Fibroblast of skin of back (primary cell): ENCODE measurements around the gene ENTHD1.
"Not testable (repeated sequence)": the region's sequence is repeated elsewhere in the genome, so short reads cannot be mapped to it uniquely, and the experiment has no call there.

Experiments
- DNase-seq: peaks from one replicate; pipeline ENCODE4 v3.0.0-alpha.2; 2013

Gene ENTHD1

DNA sequence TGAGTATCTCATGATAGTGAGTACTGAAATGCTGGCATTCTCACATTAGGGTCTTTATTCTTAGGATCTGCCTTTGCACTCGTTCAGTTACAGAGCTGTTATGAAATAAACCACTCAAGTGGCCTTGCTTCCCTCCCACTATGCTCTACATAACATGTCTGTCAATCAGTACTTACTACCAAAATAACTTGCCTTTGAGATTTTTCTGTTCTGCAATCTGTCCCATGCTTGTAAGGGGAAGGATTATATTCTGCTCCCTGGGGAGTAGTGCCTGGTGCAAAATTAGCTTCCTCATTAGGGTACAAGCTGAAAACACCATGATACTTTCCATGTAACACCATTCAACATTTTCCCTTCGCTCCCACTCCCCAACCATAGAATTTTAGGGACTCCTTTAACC, 5.4 kb upstream of the ENTHD1 start:
- no peak for DNase-seq

DNA sequence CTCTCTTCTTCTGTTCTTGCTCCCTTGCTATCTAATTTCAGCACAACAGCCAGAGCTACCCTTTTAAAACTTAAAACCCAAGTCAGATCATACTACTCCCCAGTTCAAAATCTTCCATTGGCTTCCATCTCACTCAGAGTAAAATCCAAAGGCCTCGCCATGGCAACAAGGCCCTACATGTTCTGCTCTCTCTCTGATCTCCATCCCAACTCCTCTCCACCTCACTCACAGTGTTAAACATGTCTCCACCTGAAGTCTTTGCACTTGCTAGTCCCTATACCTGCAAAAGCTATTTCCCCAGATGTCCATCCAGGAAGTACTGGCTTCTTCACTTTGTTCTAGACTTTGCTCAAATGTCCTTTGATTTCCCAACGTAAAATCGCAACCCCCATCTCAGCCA, 4.3 kb upstream of the ENTHD1 start:
- DNase-seq: no peak

DNA sequence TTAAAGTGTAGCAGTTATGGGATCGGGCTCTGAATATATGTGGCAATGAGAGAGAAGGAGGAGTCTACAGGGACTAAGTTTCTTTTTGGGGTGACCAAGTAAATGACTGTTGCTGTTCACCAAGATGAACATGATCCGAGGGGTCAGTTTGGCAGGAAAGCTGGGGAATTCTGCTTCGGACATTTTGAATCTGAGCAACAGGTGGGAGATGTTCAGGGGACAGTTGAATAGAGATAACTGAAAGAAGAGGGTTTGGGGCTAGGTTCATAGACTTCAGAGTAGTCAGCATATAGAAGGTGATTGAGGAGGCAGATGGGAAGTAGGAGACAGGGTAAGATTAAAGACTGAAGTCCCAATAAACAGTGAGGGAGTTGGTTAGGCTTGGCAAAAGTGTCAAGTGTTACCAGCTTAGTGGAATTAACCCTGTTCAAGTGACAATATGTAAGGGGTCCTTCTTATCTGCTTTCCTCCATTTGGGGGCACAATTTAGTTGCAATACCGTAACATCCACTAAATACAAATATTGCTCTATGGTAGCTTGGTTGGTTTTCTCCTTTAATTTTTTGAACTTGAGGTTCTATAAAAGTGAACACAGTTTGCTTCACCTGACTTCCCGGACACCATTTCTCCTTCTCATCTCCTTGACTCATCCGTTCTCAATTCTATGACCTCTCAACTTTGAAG, 2.9 kb upstream of the ENTHD1 start:
- DNase-seq: no peak

DNA sequence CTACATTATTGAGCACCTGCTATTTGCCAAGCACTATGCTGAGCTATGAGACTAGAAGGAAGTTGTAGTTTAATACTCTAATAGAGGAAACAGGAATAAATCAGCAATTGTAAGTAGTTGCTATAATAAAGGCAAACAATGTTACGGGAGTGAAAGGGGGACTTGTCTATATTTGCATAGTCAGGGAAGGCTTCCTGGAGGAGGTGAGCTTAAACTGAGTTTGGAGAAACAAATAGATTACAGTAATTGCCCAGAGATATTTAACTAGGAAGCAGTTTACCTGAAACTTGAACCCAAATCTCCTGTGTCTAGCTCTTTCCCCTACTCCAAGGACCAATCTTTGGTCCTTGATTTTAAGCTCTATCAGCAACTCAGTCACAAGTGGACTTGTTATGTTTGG, 2.1 kb upstream of the ENTHD1 start:
- no peak for DNase-seq

DNA sequence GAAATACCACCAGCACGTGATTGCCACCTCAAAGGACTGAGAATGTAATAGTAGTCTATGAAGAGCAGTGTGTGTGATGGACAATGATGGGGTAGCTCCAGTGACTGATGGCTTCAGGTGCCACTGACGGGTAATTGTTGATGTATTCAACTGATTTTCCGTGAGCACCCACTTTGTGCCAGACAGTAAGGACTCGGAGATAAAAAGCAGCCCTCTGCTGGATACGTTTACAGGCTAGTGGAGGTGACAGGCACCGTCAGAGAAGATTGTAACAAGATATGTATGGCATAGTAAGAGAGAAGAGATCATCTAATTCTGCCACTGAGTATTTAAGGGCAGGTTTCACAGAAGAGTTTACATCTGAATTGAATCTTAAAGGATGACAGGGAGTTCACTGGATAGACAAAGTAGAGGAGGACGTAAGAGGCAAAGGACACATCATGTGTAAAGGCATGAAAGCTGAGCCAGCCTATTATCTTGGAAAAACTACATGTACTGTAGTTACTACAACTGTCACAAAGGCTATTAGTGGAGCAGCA, 1.1 kb upstream of the ENTHD1 start:
- DNase-seq: no peak

DNA sequence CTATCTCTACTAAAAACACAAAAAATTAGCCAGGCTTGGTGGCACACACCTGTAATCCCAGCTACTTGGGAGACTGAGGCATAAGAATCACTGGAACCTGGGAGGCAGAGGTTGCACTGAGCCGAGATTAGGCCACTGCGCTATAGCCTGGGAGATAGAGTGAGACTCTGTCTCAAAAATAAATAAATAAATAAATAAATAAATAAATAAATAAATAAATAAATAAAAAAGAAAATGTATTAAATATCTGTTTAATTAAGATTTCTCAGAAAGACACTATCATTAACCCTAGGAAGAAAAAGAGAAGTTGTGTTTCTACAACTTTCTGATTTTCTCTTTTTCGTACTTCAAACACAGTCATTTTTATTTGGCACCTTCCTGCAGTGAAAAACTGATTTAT, 3.6 kb downstream of the ENTHD1 start:
- not testable (repeated sequence) for DNase-seq

DNA sequence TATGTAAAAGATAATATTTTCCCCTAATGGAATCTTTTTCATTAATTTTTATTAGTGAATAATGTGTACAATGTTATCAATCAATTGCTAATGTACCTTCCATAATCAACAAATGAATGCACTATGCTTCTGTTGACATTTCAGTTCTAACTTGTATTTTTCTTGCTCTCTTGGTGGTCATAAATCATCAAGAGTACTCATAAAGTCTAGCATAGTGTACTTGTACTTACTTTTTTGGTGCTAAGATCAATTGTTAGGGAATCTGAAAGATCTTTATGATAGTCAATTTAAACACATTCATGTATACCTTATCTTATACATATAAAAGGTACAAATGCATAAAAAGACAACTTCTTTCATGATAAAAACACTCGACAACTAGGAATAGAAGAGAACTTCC, 10.5 kb downstream of the ENTHD1 start:
- no peak for DNase-seq

DNA sequence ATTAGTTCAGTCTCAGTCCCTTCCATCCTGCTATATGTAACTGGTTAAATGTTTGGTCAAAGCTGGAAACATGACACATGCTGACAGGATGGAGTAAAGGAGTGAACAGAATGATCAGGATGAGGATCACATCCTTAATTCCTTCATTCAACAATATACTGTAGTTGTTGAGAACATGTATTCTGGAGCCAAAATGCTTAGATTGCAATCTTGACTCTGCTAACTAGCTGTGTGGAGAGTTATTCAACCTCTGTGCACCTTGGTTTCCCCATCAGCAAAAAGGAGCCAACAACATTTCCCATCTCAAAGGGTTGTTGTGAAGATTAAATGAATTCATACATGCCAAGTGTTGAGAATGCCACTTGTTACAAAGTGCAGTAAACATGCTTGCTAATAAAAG, 12.8 kb downstream of the ENTHD1 start:
- DNase-seq: no peak

DNA sequence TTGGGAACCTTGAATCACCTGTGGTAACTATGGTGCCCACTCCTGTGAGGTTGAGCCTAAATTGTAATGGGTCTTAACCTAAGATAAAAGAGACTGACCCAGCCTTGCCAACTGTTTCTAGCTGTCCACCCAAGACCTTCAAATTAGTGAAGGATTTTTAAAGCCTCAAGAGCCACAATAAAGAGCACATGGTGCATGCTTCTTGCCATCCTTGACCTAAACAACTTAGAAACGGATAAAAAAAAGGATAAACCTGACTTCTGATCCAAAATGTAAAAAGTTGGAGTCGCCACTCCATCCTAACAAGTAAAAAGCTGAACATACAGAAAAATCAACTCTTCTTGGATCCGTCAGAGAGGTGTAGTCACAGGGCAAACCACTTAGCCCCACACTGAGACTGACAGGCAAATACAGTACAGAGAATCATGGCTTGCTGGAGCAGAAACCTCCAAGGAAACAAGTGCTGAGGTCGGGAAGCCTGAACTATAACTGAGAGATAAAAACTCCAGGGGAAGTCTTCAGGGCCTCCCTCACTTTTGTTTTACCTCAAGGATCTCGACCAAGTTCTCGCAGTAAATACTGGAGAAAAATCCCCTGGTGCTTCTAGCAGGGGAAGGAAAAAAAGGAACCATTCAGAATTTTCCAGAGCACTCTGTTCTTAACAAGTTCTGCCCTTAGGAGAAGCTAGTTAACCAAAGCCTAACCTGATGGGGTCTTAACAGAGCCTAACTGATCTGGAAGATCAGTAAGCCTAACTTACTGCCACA, 16.3 kb downstream of the ENTHD1 start:
- DNase-seq: no peak

DNA sequence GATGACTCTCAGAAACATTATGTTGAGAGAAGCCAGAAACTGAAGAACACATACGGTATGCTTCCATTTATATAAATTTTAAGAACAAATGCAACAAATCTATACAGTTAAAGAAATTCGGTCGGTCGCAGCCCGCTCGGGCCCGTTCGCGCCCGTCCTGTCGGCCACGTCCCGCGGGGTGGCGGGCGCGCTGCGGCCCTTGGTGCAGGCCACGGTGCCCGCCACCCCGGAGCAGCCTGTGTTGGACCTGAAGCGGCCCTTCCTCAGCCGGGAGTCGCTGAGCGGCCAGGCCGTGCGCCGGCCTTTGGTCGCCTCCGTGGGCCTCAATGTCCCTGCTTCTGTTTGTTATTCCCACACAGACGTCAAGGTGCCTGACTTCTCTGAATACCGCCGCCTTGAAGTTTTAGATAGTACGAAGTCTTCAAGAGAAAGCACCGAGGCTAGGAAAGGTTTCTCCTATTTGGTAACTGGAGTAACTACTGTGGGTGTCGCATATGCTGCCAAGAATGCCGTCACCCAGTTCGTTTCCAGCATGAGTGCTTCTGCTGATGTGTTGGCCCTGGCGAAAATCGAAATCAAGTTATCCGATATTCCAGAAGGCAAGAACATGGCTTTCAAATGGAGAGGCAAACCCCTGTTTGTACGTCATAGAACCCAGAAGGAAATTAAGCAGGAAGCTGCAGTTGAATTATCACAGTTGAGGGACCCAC, 18.2 kb downstream of the ENTHD1 start:
- not testable (repeated sequence) for DNase-seq

DNA sequence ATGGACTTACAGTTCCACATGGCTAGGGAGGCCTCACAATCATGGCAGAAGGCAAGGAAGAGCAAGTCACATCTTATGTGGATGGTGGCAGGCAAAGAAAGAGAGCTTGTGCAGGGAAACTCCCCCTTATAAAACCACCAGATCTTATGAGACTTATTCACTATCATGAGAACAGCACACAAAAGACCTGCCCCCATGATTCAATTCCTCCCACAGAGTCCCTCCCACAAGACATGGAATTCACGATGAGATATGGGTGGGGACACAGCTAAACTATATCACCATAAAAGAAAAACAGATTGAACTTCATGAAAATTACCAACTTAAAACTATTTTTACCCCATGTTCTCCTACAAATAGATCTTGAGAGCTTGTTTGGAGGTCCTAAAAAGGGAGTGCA, 19.6 kb downstream of the ENTHD1 start:
- no peak for DNase-seq

DNA sequence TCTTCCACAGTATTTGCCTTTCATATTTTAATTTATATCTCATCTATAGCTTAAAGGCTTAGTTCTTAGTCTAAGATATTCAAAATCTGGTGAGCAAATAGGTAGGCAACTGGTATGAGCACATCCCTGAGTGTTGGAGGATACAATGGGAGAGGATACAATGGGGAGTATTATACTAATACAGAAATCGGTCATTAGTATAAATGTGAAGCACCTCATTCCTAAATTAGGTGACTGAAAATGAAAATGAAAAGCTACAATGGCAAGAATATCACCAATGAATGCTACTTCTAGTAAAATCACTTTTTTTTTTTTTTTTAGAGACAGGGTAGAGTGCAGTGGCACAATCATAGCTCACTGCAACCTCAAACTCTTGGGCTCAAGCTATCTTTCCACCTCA, 21.0 kb downstream of the ENTHD1 start:
- no peak for DNase-seq

DNA sequence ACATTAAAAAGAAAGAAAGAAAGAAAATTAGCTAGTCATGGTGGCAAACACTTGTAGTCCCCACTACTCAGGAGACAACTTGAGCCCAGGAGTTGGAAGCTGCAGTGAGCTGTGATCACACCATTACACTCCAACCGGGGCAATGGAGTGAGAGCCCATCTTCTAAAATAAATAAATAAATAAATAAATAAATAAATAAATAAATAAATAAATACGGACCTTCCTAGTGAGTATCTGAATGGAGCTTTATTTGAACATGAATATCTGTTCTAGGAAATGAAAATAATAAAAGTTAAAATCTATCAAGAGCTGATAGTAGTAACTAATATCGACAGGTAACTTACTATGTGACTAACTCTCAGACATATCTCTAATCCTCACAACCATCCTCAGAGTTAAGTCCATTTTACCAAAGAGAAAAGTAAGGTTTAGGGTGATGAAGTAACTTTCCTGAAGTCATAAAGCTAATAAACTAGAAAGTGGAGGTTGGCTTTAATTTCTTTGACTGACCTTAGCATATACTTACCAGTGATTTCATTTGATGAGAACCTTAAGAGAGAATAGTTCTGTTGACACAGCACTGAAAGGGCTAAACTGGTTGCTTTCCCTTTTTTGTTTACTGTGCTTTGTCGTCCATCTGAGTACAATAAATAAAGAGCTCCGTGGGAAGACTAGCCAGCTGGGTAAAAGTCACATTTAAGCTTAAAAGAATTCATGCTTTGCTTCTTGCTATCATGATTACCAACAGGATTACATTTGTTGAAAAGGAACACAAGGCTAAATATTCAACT, 22.4 kb downstream of the ENTHD1 start:
- DNase-seq: no peak

DNA sequence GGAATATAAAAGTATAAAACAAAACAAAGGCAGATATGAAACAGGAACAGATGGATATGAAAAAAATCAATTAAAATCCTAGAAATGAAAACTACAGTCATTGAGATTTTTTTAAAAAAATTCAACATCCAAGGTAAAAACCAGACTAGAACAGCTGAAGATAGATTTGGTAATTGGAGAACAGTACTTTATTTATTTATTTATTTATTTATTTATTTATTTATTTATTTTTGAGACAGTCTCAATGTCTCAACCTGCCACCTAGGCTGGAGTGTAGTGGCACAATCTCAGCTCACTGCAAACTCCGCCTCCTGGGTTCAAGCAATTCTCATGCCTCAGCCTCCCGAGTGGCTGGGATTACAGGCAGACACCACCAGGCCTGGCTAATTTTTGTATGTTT, 23.8 kb downstream of the ENTHD1 start:
- DNase-seq: not testable (repeated sequence)

DNA sequence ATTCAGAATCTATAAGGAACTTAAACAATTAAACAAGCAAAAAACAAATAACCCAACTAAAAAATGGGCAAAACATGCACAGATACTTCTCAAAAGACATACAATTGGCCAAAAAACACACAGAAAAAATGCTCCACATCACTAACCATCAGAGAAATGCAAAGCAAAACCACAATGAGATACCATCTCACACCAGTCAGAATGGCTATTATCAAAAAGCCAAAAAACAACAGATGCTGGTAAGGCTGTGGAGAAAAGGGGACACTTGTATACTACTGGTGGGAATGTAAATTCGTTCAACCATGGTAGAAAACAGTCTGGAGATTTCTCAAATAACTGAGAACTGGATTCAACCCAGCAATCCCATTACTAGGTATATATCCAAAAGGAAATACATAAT, 24.8 kb downstream of the ENTHD1 start:
- DNase-seq: no peak

DNA sequence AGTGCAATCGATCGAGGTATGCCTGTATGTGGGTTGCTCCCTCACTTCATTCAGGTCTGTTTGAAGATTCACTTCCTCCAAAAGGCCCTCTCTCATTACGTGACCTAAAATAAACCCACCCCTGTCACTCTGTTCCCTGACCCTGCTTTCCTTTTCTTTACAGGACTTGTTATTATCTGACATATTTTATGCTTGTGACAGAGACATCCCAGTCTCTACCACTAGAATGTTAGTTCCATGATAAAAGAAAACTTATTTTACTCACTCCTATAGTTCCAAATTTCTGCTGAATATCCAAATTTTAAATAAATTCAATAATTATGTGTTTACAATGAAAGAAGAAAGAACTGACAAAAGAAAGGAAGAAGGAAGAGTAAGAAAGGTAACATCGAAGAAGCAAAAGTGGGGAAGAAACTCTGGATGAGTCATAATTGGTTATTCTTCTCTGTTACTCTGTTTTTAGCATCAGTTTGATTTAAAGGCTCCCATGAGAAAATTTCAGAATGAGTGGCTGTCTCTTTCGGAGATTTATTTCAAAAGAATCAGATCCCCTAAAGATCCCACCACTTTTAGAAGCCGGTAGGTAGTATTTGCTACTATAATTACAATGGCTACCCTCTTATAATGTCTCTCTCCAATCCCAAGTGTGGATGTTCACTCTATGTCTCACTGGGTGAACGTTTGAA, 33.5 kb downstream of the ENTHD1 start:
- DNase-seq: no peak

DNA sequence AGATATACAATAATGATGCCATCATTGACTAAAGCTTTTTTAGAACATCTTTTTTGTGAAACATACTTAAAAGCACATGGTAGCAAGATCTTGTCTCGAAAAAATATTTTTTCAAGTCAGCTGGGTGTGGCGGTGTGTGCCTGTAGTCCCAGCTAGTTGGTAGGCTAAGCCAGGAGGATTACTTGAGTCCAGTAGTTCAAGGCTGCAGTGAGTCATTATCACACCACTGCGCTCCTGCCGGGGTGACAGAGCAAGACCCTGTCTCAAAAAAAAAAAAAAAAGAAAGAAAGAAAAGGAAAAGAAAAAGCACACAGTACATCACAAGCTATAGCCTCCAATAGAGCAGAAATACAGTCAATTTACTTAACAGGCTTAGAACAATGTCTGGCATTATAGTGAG, 37.0 kb downstream of the ENTHD1 start:
- DNase-seq: no peak

DNA sequence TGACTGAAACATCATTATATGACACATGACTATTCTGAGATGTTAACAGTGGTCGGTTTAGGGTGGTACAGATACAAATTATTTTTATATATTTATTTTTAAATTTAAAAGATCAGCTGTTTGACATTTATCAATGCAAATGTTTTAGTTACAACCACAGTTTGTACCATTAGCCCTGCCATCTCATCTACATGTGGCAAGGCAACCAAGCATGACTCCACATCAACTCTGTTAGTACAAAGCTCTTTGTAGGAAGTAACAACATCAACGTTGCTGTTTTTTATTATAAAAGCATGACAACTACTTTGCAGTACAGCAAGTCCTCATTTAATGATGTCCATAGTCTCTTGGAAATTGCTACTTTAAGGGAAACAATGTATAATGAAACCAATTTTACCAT, 40.8 kb downstream of the ENTHD1 start:
- DNase-seq: no peak

DNA sequence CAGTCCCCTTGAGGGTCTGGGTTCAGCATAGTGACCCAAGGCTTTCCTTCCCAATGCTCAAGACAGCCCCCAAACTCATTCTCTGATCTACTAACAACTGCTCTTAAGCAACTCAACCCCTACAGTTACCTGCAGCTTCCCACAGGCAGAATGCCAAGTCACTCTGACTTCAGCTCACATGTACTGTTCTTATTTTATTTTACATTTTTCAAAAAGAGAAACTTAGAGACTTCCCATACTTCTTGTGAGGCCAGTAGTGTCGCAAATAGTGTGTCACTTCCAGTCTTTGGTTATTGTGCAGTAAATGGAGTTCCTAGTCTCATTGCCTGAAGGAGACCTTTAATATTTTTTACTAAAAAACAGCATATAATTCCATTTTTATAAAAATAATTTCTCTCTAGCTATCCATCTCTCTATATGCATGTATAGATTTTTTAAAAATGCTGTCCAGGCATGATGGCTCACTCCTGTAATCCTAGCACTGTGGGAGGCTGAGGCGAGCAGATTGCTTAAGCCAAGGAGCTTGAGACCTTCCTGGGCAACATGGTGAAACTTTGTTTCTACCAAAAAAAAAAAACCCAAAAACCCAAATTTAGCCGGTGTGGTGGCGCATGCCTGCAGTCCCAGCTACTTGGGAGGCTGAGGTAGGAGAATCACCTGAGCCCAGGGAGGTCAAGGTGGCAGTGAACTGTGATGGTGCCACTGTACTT, 41.8 kb downstream of the ENTHD1 start:
- no peak for DNase-seq

DNA sequence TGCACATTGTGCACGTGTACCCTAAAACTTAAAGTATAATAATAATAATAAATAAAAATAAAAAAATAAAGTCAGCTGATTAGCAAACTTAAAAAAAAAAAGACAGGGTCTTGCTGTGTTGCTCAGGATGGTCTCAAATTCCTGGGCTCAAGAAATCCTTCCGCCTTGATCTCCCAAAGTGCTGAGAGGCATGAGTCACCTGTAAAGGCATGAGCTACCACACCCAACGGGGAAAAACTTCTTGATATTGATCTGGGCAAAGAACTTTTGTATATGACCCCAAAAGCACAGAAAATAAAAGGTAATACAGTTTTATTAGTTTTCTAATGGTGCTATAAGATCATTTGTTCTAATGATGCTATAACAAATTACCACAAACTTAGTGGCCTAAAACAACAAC, 46.1 kb downstream of the ENTHD1 start:
- no peak for DNase-seq

DNA sequence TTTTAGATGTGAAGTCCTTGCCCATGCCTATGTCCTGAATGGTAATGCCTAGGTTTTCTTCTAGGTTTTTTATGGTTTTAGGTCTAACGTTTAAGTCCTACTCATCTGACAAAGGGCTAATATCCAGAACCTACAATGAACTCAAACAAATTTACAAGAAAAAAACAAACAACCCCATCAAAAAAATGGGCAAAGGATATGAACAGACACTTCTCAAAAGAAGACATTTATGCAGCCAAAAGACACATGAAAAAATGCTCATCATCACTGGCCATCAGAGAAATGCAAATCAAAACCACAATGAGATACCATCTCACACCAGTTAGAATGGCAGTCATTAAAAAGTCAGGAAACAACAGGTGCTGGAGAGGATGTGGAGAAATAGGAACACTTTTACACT, 47.0 kb downstream of the ENTHD1 start:
- not testable (repeated sequence) for DNase-seq
